Parathyroid adenoma (tissue), 2 donors: Measurements from ENCODE around the gene PARD6A.
A peak's percentile ranks its signal among the peaks of the same experiment; 100 is the strongest.

Source experiments
- H2AFZ ChIP-seq: fragments of 300-600 bp; sonication (generic); one replicate; pipeline ENCODE4 v1.7.0; 2017; ENCODE audit warnings: antibody characterized with exemption, mild to moderate bottlenecking
- H3K27ac ChIP-seq: fragments of 300-600 bp; sonication (generic); one replicate; pipeline ENCODE4 v1.7.0; 2017
- H3K27me3 ChIP-seq: fragments of 300-600 bp; sonication (generic); one replicate; pipeline ENCODE4 v1.7.0; 2017; ENCODE audit warnings: low read length; ENCODE audit not compliant: control insufficient read depth, insufficient read depth
- H3K36me3 ChIP-seq: fragments of 300-600 bp; sonication (generic); one replicate; pipeline ENCODE4 v1.7.0; 2017; ENCODE audit warnings: low read length; ENCODE audit not compliant: control insufficient read depth, insufficient read depth
- H3K4me1 ChIP-seq: fragments of 300-600 bp; sonication (generic); one replicate; pipeline ENCODE4 v1.7.0; 2017; ENCODE audit warnings: control low read depth
- H3K4me2 ChIP-seq: fragments of 300-600 bp; sonication (generic); one replicate; pipeline ENCODE4 v1.7.0; 2017; ENCODE audit warnings: low read length
- H3K4me3 ChIP-seq: fragments of 300-600 bp; sonication (generic); one replicate; pipeline ENCODE4 v1.7.0; 2017; ENCODE audit warnings: low read depth, low read length
- H3K79me2 ChIP-seq: fragments of 300-600 bp; sonication (generic); one replicate; pipeline ENCODE4 v1.7.0; 2017; ENCODE audit warnings: control low read depth
- H3K9ac ChIP-seq: fragments of 300-600 bp; sonication (generic); one replicate; pipeline ENCODE4 v1.7.0; 2017; ENCODE audit warnings: mild to moderate bottlenecking
- H3K9me3 ChIP-seq: fragments of 300-600 bp; sonication (generic); one replicate; pipeline ENCODE4 v1.7.0; 2017; ENCODE audit warnings: low read length; ENCODE audit not compliant: control insufficient read depth
- TF ChIP-seq, protein P1 (sequence below): fragments of 300-600 bp; sonication (generic); IDR thresholded peaks from one replicate; pipeline ENCODE4 v1.7.0; 2017; ENCODE audit warnings: antibody characterized with exemption, mild to moderate bottlenecking
- donor health status: primary hyperparathyroidism.

The PARD6A gene

DNA sequence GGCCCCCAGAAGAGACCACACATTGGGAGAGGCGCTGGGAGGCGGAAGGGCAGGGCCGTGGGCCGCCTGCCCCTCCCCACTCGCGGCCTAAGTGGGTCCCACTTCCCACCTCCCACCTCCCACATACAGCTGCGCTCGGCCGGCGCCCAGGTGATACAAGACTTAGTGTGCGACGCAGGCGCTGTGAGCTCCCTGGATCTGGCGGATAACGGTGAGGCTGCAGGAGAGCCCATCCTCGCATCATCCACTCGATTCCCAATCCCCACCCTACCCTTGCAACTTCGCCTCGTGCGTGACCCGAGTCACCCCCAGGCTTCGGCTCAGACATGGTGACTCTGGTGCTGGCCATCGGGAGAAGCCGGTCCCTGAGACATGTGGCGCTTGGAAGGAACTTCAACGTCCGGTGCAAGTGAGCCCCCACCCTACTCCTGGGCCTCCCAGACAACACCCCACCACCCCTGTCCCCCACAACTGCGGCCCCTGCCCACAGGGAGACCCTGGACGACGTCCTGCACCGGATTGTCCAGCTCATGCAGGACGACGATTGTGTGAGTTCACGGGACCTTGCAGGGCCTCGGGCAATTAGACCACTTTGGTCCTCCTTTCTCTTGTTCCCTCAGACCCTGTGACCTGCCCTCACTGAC is 11.9 kb upstream of the PARD6A start:
- no peak overlapping the region for H3K9ac ChIP-seq
- H3K9me3 ChIP-seq, result no peaks in the 10 kb centered on the region
- peak overlapping the region; percentile 72 for H2AFZ ChIP-seq
- no peaks in the 10 kb centered on the region for H3K79me2 ChIP-seq
- peaks cover 7% of the 10 kb centered on the region for H3K27me3 ChIP-seq
- TF ChIP-seq, protein P1, sequence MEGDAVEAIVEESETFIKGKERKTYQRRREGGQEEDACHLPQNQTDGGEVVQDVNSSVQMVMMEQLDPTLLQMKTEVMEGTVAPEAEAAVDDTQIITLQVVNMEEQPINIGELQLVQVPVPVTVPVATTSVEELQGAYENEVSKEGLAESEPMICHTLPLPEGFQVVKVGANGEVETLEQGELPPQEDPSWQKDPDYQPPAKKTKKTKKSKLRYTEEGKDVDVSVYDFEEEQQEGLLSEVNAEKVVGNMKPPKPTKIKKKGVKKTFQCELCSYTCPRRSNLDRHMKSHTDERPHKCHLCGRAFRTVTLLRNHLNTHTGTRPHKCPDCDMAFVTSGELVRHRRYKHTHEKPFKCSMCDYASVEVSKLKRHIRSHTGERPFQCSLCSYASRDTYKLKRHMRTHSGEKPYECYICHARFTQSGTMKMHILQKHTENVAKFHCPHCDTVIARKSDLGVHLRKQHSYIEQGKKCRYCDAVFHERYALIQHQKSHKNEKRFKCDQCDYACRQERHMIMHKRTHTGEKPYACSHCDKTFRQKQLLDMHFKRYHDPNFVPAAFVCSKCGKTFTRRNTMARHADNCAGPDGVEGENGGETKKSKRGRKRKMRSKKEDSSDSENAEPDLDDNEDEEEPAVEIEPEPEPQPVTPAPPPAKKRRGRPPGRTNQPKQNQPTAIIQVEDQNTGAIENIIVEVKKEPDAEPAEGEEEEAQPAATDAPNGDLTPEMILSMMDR, result no peak
- H3K4me2 ChIP-seq, result no peak overlapping the region
- H3K4me1 ChIP-seq, result no peaks in the 10 kb centered on the region
- no peak overlapping the region for H3K4me3 ChIP-seq
- H3K36me3 ChIP-seq, result no peaks in the 10 kb centered on the region
- H3K27ac ChIP-seq, result no peak overlapping the region

DNA sequence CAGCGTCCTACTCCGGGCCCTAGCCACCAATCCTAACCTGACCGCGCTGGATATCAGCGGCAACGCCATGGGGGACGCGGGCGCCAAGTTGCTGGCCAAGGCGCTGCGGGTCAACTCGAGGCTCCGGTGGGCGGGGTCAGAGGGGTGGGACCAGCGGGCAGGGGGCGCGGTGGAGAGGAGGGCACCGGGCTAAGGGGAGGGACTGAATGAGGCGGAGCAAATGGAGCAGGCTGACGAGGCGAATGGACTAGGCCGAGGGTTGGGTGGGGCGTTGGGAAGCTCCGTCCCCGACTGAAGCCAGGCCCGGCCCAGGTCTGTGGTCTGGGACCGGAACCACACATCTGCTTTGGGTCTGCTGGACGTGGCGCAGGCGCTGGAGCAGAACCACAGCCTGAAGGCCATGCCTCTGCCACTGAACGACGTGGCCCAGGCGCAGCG is 11.2 kb upstream of the PARD6A start:
- Histone ChIP-seq H3K4me3 (no peak overlapping the region), H3K9me3 (no peaks in the 10 kb centered on the region), H3K9ac (no peak overlapping the region), H3K4me1 (no peaks in the 10 kb centered on the region), H3K27ac (no peak overlapping the region), H3K27me3 (peaks cover 7% of the 10 kb centered on the region), H3K4me2 (no peak overlapping the region), H3K36me3 (no peaks in the 10 kb centered on the region), H3K79me2 (no peaks in the 10 kb centered on the region), H2AFZ (peak overlapping the region; percentile 72)
- TF ChIP-seq, protein P1, result no peak

DNA sequence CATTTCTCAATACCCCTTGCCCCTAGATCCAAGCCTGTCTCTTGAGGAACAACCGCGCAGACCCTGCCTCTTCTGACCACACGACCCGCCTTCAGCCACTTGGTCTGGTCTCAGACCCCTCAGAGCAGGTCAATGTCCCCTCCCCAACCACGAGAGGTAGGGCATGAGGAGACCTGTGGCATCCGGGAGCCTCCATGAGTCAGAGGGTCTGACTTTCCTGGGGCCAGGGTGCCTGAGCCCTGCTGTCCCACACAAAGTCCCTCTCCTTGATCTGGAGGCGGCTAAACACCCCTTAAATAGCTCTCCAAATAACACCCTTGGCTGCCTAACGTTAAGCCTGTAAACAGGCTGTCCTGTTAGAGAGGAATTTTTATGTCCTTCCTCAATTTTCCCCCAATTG is 10.7 kb upstream of the PARD6A start:
- TF ChIP-seq, protein P1, result no peak
- H3K27me3 ChIP-seq, result peaks cover 7% of the 10 kb centered on the region

DNA sequence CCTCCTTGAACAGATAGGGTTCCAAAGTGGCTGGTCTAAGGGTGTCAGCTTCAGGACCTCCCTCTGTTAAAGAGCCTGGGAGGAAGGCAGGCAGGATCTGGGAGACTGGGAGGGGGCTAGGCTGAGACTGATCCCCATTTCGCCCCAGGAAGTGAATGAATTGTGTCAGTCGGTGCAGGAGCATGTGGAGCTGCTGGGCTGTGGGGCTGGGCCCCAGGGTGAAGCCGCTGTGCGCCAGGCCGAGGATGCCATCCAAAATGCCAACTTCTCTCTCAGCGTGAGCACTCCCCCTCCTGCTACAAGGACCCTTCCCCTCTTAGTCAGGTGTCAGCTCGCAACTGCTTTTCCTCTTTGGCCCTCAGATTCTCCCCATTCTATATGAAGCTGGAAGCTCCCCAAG is 9.7 kb upstream of the PARD6A start:
- Histone ChIP-seq H3K79me2 (no peaks in the 10 kb centered on the region), H3K36me3 (no peaks in the 10 kb centered on the region)
- TF ChIP-seq, protein P1, result no peak

More for the DNA sequence above, 10.7 kb upstream of the PARD6A start:
- Histone ChIP-seq H3K4me2 (no peak overlapping the region), H2AFZ (no peak overlapping the region), H3K9me3 (no peaks in the 10 kb centered on the region), H3K36me3 (no peaks in the 10 kb centered on the region), H3K4me1 (no peaks in the 10 kb centered on the region), H3K4me3 (no peak overlapping the region), H3K79me2 (no peaks in the 10 kb centered on the region), H3K9ac (no peak overlapping the region), H3K27ac (no peak overlapping the region)

DNA sequence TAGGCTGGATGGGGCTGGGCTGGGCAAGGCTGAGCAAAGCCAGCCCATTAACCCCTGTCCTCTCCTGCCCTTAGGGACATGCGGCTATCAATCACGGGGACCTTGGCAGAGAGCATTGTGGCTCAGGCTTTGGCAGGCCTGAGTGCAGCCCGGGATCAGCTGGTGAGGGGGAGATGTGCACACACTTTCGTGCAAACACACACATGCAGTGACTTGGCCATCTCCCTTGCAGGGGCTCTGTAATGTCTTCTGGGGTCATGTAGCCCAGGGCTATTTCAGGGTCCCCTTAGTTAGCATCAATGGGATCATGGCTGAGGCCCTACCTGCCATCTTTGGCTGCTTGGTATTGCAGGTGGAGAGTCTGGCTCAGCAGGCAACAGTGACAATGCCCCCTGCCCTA is 8.9 kb upstream of the PARD6A start:
- TF ChIP-seq, protein P1, result no peak
- H3K79me2 ChIP-seq, result no peaks in the 10 kb centered on the region
- no peaks in the 10 kb centered on the region for H3K9me3 ChIP-seq
- H3K36me3 ChIP-seq, result no peaks in the 10 kb centered on the region
- peaks cover 7% of the 10 kb centered on the region for H3K27me3 ChIP-seq
- no peak overlapping the region for H3K27ac ChIP-seq
- H3K4me3 ChIP-seq, result no peak overlapping the region
- no peak overlapping the region for H3K4me2 ChIP-seq
- no peak overlapping the region for H2AFZ ChIP-seq
- H3K9ac ChIP-seq, result no peak overlapping the region
- H3K4me1 ChIP-seq, result no peaks in the 10 kb centered on the region

More for the DNA sequence above, 9.7 kb upstream of the PARD6A start:
- Histone ChIP-seq H3K9me3 (no peaks in the 10 kb centered on the region), H3K4me2 (no peak overlapping the region), H2AFZ (no peak overlapping the region), H3K9ac (no peak overlapping the region), H3K27me3 (peaks cover 7% of the 10 kb centered on the region), H3K4me3 (no peak overlapping the region), H3K4me1 (no peaks in the 10 kb centered on the region), H3K27ac (no peak overlapping the region)
